IMR-90 (cell line): ENCODE results near the gene SYVN1. TPM values are rescaled to one million over a fixed set of nuclear protein-coding genes. Genes with fewer than 3 reads are reported as not detected.

Experiments
- CHD1 ChIP-seq: IDR thresholded peaks from 2 replicates; pipeline ENCODE4 v1.6.1; 2012; ENCODE audit warnings: low read depth, low read length, improper control_type of control experiment
- FOS ChIP-seq: fragments of 150-350 bp; IDR thresholded peaks from 2 replicates; pipeline ENCODE4 v1.6.1; 2016; ENCODE audit warnings: low read depth, low read length
- MAFK ChIP-seq: IDR thresholded peaks from 2 replicates; pipeline ENCODE4 v1.6.1; 2012; ENCODE audit warnings: low read depth, low read length, improper control_type of control experiment
- POLR2A ChIP-seq: IDR thresholded peaks from 2 replicates; pipeline ENCODE4 v1.6.1; 2012; ENCODE audit warnings: mild to moderate bottlenecking, low read depth, low read length
- polyA plus RNA-seq, 3 experiments: library from polyadenylated mRNA; depleted of rRNA; stranded (reverse); fragments of >200 nt; gene quantifications; 2 replicates each; pipeline ENCODE4 v1.2.3, GENCODE V29; 2012; ENCODE audit warnings: low replicate concordance in 1 of 3
- total RNA-seq: library from RNA; depleted of rRNA; stranded (reverse); fragments of >200 nt; gene quantifications from 2 replicates; pipeline ENCODE4 v1.2.3, GENCODE V29; 2012

Gene SYVN1
- total and polyA plus RNA-seq, 2 of the 4 experiments (the other 2 are of a cell fraction): 9.5 to 52.9 TPM

DNA sequence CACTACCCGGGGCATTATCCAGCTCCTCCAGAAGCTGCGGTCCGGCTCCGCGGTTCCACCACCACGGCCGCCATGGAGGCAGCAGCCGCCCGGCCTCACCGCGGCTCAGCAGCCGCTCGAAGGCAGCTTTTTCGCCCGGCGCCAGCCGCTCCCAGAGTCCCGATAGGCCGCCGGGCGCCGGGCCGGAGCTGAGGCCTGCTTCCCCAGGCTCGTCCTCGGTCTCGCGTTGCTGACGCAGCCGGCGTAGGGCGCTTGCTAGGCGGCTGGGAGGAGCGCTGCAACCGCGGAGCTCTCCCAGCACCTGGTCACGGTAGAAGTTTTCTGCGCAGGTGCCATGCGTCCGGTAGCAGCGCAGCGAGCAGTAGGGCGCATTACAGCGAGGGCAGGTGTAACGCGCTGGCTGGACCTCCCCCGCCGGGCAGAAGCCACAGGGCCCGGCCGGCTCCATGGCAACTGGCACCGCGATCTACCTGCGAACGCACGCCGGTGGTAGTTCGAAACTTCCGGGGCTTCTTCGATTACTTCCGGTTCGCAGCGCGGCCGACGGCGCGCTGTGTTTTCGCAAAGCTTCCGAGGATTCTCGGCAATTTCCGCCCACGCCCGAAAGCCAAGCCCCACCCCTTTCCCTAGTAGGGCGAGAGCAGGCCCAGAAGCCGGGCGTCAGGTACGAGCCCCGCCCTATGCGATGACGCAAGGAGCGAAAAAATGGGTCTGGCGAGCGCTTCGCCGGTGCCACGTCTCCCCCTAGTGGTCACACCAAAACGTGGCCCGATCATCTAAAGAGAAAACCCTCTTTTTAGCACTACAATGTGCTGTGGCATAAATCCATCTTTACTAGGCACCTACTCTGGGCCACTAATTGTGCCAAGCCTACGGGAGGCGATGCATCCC lies 16.9 kb downstream of the SYVN1 start, which contains the start of gene ZNHIT2 (continued):
- TF ChIP-seq MAFK: 0 out of 2 replicates have a peak, but pooled peaks have one; percentile 8
- peak; percentile 96 for TF ChIP-seq CHD1
- TF ChIP-seq POLR2A: peak; percentile 78
- TF ChIP-seq FOS: no peak
